RWPE1 (cell line): Measurements from ENCODE around the gene MUC5B.
"Not testable (repeated sequence)": the region's sequence is repeated elsewhere in the genome, so short reads cannot be mapped to it uniquely, and the experiment has no call there.

Source experiments
- CTCF ChIA-PET: fragments of 350-600 bp; sonication (Branson Sonifier 250); formaldehyde crosslinking; extraction: SDS; loops from one replicate; lab custom pipeline; 2021; lab: Yijun Ruan, JAX
- POLR2A ChIA-PET: fragments of 400-600 bp; formaldehyde crosslinking; extraction: SDS; loops from one replicate; lab custom pipeline; 2020; ENCODE audit warnings: antibody characterized with exemption; ENCODE audit not compliant: low non-redundant PET; lab: Yijun Ruan, JAX
- DNase-seq: peaks from one replicate; pipeline ENCODE4 v3.0.0; 2012; ENCODE audit warnings: low spot score
- H3K27ac ChIP-seq: fragments of 450-650 bp; 2 replicates; pipeline ENCODE4 v1.5.1; 2017
- CTCF ChIP-seq: fragments of 450-650 bp; conservative IDR thresholded peaks from 2 replicates; pipeline ENCODE4 v1.5.1; 2017; ENCODE audit warnings: low read depth, mild to moderate bottlenecking

Gene MUC5B

GRCh38 chr11:1222491-1223345, at the start of gene MUC5B:
Gene MUC5B (plus strand): TSS chr11:1223066. CDS start chr11:1223124, 58 bp downstream.
- no peak within 1 kb of the TSS for H3K27ac ChIP-seq
- ChIA-PET CTCF (interaction anchor here (0.7 to 2.6 kb wide), 3 partner anchors 7 to 861 kb away, joined by 3 to 9 read pairs (median 3); no protein-coding TSS in a partner anchor), POLR2A (no interaction called here)
- TF ChIP-seq CTCF: no peak
- DNase-seq: no peak

GRCh38 chr11:1173396-1173795, 49.5 kb upstream of the MUC5B start:
- CTCF ChIA-PET, POLR2A ChIA-PET, H3K27ac ChIP-seq, DNase-seq: not testable (repeated sequence)

- POLR2A ChIA-PET: no interaction called here
- CTCF ChIA-PET: no interaction called here
- no peak overlapping the region for H3K27ac ChIP-seq
- DNase-seq: no peak
- no peak for TF ChIP-seq CTCF
These were observed 48.2 kb upstream of the MUC5B start for GRCh38 chr11:1174441-1175370.

- no peak for DNase-seq
- CTCF ChIA-PET: no interaction called here
- no peak for TF ChIP-seq CTCF
- no peak overlapping the region for H3K27ac ChIP-seq
- POLR2A ChIA-PET: no interaction called here
These were observed 47.2 kb upstream of the MUC5B start for GRCh38 chr11:1175461-1176223.

GRCh38 chr11:1176224-1177019, 46.4 kb upstream of the MUC5B start:
- TF ChIP-seq CTCF: no peak
- ChIA-PET POLR2A (no interaction called here), CTCF (no interaction called here)
- no peak overlapping the region for H3K27ac ChIP-seq
- DNase-seq: no peak

GRCh38 chr11:1177020-1177770, 45.7 kb upstream of the MUC5B start:
- ChIA-PET CTCF (interaction anchor here (0.6 kb wide), 1 partner anchor 63 kb away, joined by 4 read pairs; no protein-coding TSS in a partner anchor), POLR2A (no interaction called here)
- H3K27ac ChIP-seq: no peak overlapping the region
- DNase-seq: no peak
- no peak for TF ChIP-seq CTCF
